ENCODE measurements around the gene GPR75. TPM values are rescaled to one million over a fixed set of nuclear protein-coding genes. Genes with fewer than 3 reads are reported as not detected.
"Not testable (repeated sequence)": the region's sequence is repeated elsewhere in the genome, so short reads cannot be mapped to it uniquely, and the experiment has no call there.

GPR75 gene
- total RNA-seq, 1 experiment from 2014 or later = 0.92 TPM

DNA sequence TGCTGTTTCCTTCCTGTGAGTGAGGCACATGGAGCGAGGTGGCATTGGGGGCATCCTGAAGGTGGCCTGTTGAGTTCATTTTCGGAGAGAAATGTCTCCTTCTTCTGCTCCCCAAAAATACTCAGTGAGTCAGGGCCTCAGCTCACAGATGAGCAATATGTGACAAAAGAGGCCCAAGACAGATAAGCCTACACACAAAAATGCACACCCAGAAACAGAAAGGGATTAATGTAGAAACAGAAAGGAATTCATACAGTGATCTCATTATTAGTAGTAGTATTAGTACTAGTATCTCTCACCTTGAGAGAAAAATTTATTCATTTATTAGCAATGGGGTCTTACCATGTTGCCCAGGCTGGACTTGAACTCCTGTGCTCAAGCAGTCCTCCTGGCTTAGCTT lies 5.1 kb downstream of the GPR75 start:
- no peak for DNase-seq (ENCODE audit: low read depth)

DNA sequence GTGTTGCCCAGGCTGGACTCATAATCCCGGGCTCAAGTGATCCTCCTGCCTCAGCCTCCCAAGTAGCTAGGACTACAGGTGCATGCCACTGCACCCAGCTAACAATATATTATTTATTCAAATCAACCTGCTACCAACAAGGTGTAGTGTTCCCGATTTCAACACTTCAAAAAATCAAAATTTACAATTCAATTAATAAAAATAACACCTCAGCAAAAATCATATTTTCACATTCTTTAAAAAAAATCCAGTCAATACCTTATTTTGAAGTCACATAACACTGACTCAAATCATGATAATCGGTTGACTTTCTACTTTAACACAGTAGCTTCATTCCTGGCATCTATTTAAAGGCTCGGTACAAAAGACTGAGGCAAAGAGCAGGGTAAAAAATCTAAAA lies 7.2 kb downstream of the GPR75 start:
- DNase-seq (ENCODE audit: low read depth) = no peak

- not testable (repeated sequence) for DNase-seq (ENCODE audit: low read depth)
Measured at GRCh38 chr2:53851052-53851757, 8.6 kb downstream of the GPR75 start.

DNA sequence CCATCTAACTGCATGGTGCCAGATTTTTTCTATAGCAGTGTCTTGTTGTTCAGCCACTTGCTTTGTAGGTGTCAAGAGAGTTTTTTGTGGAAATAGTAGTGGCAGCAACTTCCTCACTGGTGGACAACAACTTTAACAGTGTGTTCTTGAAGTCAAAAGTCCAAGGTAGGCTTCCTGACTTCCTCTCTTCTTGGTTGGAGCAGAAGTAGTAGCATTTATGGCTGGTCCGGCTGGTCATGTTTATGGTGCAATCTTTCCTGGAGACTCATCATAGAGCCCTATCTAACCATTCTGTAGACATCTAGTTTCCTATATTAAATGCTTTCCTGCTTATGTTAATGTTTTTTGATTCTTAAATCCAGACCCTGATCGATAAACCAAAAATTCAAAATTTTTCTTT lies 11.7 kb downstream of the GPR75 start:
- no peak for DNase-seq (ENCODE audit: low read depth)

DNA sequence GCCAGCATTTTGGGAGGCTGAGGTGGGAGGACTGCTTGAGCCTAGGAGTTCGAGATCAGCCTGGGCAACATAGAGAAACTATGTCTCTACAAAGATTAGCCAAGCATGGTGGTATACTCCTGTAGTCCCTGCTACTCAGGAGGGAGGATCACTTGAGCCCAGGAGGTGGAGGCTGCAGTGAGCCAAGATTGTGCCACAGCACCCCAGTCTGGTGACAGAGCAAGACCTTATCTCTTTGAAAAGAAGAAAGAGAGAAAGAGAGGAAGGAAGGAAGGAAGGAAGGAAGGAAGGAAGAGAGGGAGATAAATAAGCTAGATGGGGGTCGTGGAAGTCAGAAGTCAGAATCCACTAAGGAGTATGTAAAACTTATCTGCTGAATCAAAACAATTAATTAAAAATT lies 16.2 kb downstream of the GPR75 start:
- no peak for DNase-seq (ENCODE audit: low read depth)

GRCh38 chr2:53842891-53843290 lies 16.9 kb downstream of the GPR75 start:
- peak; percentile 30 for DNase-seq (ENCODE audit: low read depth)

DNA sequence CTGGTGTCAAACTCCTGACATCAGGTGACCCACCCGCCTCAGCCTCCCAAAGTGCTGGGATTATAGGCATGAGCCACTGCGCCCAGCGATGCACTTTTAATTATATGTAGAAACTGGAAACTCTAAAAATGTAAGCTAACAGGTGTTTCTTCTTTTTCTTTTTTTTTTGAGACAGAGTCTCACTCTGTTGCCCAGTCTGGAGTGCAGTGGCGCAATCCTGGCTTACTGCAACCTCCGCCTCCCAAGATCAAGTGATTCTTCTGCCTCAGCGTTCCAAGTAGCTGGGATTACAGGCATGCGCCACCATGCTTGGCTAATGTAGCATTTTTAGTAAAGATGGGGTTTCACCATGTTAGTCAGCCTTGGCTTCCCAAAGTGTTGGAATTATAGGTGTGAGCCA lies 18.1 kb downstream of the GPR75 start:
- DNase-seq (ENCODE audit: low read depth) = not testable (repeated sequence)

DNA sequence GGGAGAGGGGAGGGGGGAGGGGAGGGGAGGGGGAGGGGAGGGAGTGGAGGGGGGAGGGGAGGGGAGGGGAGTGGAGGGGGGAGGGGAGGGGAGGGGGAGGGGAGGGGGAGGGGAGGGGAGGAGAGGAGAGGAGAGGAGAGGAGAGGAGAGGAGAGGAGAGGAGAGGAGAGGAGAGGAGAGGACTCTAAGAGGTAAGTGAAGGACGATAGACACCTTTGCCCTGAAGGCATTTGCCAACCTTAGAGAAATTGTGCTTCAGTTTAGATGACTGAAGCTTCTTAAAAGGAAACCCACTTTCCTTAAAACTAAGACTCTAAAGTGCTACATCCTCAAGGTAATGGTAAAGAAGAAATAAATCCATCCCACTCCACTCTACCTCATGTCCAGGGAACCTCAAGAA lies 19.2 kb downstream of the GPR75 start:
- no peak for DNase-seq (ENCODE audit: low read depth)

- DNase-seq (ENCODE audit: low read depth) = not testable (repeated sequence)
Measured at GRCh38 chr2:53829980-53830290, 29.8 kb downstream of the GPR75 start.

DNA sequence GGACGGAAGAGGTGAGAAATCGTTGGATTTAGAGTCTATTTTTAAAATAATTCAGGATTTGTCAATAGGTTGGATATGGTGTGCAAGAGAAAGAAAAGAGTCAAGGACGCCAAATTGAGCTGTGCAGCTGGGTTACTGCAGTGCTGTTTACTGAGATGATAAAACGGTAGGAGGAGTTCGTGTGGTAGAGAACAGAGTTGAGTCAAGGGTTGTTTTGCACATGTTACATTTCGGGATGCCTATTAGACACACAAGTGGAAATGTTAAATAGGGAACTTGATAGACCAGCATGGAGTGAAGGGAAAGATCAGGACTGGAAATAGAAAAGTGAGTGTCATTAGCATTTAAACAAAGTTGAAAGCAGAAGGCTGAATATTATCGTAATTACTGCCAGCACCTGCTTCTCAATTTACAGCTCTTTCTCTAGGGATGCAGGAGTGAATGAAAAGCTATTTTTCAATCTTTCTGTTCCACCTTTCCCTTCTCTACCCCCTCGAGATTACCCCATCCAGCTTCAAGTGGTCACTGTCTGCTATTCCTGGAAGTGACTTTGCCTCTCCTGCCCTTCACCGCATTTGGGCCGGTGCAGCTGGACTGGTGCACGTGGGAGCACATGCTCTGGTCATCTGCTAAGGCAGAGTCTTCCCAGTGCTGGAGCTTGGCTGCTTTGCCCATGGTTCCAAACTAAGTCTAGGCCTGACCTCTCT lies 30.3 kb downstream of the GPR75 start:
- no peak for DNase-seq (ENCODE audit: low read depth)

DNA sequence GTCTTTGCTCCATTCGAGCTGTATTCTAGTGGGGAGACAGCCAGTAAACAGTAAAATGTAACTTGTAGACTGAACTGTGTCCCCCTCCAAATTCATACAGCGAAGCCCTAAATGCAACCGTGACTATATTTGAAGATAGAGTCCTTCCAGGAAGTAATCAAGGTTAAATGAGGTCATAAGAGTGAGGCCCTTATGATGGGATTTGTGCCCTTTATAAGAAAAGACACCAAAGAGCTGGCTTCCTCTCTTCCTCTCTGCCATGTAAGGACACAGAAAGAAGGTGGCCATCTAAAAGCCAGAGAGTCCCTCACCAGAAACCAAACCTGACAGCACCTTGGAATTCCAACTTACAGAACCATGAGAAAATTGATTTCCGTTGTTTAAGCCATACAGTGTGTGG lies 31.4 kb downstream of the GPR75 start:
- no peak for DNase-seq (ENCODE audit: low read depth)

DNA sequence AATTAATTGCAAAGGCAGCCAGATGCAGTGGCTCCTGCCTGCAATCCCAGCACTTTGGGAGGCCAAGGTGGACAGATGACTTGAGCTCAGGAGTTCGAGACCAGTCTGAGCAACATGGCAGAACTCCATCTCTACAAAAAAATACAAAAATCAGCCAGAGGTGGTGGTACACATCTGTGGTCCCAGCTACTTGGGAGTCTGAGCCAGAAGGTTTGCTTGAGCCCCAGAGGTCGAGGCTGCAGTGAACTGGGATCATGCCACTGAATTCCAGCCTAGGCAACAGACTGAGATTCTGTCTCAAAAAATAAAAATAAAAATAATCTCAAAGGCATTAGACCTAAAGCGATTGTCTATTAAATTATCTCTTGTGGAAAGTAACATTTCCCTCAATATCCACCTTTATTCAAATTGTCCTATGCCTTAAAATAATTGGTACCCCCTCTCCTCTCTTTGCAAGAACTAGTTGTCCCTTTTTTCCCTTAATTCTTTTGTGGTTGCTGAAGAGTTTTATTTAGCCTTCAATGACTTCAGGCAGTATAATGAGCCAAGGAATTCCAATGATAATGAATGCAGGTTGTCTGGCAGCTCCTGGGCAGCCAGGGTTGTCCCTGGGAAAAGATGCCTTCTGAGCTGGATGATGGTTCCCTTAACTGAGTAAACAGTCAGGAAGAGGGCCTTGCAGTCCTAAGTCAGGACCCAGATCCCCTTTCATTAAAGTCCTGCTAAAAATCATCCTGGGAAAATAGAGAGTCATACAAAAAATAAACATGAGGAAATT lies 32.2 kb downstream of the GPR75 start:
- no peak for DNase-seq (ENCODE audit: low read depth)

DNA sequence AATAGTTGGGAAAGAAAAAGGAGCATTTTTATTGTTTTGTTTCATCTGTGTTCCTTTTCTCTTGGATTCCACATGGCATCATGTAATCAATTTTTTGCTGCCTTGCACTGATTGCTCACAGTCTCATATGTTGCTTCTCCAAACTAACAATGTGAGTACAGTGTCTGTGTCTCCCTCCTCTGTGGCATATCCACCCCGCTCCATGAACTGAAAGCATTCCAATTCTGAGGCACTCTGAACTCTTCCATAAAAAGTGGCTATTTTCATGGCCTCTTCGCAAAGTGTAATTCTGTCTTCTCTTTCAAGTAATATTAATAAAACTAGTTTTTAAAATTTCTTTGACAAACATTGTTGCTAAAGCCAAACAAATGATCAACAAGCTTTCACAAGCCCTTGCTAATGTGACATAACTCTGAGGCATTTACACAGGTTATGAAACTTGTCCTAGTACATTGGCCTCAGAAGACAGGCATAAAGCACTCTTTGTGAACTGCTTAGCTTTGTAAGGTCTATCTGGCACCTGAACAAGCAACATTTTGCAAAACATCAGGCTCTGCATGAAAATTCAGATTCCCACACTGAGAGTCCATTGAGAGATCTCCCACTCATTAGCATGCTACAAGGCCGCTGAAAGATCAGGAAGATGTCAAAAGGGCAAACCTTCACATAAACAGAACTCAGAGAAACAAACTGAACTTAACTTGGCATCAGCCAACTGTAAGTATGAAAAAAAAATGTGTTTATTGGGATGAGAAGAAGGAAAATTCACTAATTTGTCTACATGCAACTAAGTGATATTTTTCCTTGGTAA lies 33.0 kb downstream of the GPR75 start:
- peak; percentile 10 for DNase-seq (ENCODE audit: low read depth)

GRCh38 chr2:53826030-53826410 lies 33.7 kb downstream of the GPR75 start:
- no peak for DNase-seq (ENCODE audit: low read depth)

DNA sequence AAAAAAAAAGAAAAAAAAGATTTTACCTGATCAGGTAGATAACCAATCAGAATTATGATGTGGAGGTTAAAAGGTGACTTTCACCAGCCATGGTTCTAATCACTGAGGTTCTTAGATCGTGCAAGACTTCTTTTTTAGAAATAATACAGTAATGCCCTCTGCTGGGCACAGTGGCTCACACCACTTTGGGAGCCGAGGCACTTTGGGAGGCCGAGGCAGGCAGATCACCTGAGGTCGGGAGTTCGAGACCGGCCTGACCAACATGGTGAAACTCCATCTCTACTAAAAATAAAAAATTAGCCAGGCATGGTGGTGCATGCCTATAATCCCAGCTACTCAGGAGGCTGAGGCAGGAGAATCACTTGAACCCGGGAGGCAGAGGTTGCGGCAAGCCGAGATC lies 36.1 kb downstream of the GPR75 start:
- DNase-seq (ENCODE audit: low read depth) = not testable (repeated sequence)

DNA sequence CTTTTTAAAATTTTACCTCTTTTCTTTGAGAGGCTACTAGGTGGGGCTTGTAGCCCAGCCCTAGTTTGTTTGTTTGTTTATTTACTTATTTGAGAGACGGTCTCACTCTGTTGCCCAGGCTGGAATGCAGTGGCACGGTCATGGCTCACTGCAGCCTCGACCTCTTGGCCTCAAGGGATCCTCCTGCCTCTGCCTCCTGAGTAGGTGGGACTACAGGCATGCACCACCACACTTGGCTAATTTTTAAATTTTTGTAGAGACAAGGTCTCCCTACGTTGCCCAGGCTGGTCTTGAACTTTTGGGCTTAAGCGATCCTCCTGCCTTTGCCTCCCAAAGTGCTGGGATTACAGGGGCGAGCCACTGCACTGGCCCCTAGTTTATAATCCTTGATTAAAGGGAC lies 38.0 kb downstream of the GPR75 start:
- DNase-seq (ENCODE audit: low read depth) = no peak

GRCh38 chr2:53820711-53821110 lies 39.1 kb downstream of the GPR75 start:
- no peak for DNase-seq (ENCODE audit: low read depth)

- DNase-seq (ENCODE audit: low read depth) = no peak
Measured at GRCh38 chr2:53820048-53820447, 39.7 kb downstream of the GPR75 start.

GRCh38 chr2:53819634-53820033 lies 40.1 kb downstream of the GPR75 start:
- no peak for DNase-seq (ENCODE audit: low read depth)

GRCh38 chr2:53818854-53819435 lies 40.8 kb downstream of the GPR75 start:
- DNase-seq (ENCODE audit: low read depth) = no peak

DNA sequence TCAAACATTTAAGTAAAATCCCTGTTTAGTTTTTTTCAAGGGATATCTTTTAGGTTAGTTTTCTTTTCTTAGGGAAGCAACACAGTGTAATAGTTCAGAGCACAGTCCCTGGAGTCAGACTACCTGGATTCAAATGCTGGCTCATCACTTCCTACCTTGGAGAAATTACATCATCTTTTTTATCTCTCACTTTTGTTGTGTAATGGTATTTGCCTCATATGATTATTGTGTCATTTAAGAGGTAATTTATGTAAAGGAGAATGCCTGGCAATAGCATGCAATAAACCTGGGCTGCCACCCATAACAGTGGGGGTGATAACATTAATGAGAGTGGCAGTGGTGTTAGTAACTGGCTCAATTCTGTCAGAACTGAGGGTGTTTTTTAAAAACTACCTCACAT lies 46.6 kb downstream of the GPR75 start:
- no peak for DNase-seq (ENCODE audit: low read depth)

- no peak for DNase-seq (ENCODE audit: low read depth)
Measured at GRCh38 chr2:53811601-53812000, 48.2 kb downstream of the GPR75 start.

All from LHCN-M2 (cell line).